Measurements from ENCODE around the gene PATL1.
"Not testable (repeated sequence)": the region's sequence is repeated elsewhere in the genome, so short reads cannot be mapped to it uniquely, and the experiment has no call there.

DNA sequence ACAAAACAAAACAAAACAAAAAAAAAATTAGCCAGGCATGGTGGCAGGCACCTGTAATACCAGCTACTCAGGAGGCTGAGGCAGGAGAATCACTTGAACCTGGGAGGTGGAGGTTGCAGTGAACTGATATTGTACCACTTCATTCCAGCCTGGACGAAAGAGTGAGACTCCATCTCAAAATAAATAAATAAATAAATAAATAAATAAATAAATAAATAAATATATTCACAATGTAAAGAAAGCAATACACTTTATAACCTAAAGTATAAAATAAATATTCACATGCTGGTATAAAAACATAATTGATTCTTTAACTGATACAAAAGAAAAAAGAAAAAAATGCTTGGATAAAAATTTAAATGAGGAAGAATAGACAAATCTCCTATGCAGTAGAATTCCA, 34.7 kb upstream of the PATL1 start:
- TF ChIP-seq, protein P1, sequence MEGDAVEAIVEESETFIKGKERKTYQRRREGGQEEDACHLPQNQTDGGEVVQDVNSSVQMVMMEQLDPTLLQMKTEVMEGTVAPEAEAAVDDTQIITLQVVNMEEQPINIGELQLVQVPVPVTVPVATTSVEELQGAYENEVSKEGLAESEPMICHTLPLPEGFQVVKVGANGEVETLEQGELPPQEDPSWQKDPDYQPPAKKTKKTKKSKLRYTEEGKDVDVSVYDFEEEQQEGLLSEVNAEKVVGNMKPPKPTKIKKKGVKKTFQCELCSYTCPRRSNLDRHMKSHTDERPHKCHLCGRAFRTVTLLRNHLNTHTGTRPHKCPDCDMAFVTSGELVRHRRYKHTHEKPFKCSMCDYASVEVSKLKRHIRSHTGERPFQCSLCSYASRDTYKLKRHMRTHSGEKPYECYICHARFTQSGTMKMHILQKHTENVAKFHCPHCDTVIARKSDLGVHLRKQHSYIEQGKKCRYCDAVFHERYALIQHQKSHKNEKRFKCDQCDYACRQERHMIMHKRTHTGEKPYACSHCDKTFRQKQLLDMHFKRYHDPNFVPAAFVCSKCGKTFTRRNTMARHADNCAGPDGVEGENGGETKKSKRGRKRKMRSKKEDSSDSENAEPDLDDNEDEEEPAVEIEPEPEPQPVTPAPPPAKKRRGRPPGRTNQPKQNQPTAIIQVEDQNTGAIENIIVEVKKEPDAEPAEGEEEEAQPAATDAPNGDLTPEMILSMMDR (IDR thresholded peaks at IDR 0.05), result not testable (repeated sequence)
- TF ChIP-seq POLR2A, EP300 (IDR thresholded peaks at IDR 0.05): not testable (repeated sequence)

All from ovary (tissue), 3 donors.